Mammary epithelial cell (primary cell): ENCODE measurements around the gene PITPNB.

Experiments used
- EZH2 ChIP-seq: IDR thresholded peaks from 2 replicates; pipeline ENCODE4 v1.6.1; 2012; ENCODE audit warnings: low read length, inconsistent platforms, borderline replicate concordance
- TF ChIP-seq, protein P1 (sequence below), 2 donors: IDR thresholded peaks in 1 of 2; conservative IDR thresholded peaks in 1 of 2; 2 replicates each; pipeline ENCODE4 v1.5.1; 2011 to 2012; ENCODE audit warnings: inconsistent platforms in 2 of 2, low read length in 2 of 2, mild to moderate bottlenecking in 2 of 2, control low read depth in 1 of 2, low read depth in 1 of 2; ENCODE audit not compliant: insufficient read depth in 1 of 2; ENCODE audit errors: extremely low read depth in 1 of 2

- TF ChIP-seq, protein P1, sequence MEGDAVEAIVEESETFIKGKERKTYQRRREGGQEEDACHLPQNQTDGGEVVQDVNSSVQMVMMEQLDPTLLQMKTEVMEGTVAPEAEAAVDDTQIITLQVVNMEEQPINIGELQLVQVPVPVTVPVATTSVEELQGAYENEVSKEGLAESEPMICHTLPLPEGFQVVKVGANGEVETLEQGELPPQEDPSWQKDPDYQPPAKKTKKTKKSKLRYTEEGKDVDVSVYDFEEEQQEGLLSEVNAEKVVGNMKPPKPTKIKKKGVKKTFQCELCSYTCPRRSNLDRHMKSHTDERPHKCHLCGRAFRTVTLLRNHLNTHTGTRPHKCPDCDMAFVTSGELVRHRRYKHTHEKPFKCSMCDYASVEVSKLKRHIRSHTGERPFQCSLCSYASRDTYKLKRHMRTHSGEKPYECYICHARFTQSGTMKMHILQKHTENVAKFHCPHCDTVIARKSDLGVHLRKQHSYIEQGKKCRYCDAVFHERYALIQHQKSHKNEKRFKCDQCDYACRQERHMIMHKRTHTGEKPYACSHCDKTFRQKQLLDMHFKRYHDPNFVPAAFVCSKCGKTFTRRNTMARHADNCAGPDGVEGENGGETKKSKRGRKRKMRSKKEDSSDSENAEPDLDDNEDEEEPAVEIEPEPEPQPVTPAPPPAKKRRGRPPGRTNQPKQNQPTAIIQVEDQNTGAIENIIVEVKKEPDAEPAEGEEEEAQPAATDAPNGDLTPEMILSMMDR (conservative IDR thresholded peaks at IDR 0.05 in 1 of 2, IDR thresholded peaks at IDR 0.05 in 1 of 2; ENCODE audit: extremely low read depth in 1 of 2, insufficient read depth in 1 of 2, low read depth in 1 of 2, low read length in 2 of 2), result no peak
- TF ChIP-seq EZH2, result no peak
Observed at GRCh38 chr22:27834364-27835185, 84.5 kb downstream of the PITPNB start.
